Stimulated activated CD4-positive, alpha-beta T cell treated with anti-CD3 and anti-CD28 coated beads, Interleukin-4, amount 100 ng/mL, for 48 hours (primary cell): ENCODE data around the gene CASP10.

Source experiments
- DNase-seq, 2 donors: peaks; one replicate each; pipeline ENCODE4 v3.0.0-alpha.2; 2020; ENCODE audit warnings: low read depth in 2 of 2

CASP10 gene

GRCh38 chr2:201258666-201259615, 76.0 kb downstream of the CASP10 start:
- DNase-seq = no peak

GRCh38 chr2:201260302-201260800, 77.4 kb downstream of the CASP10 start, which contains the start of gene CASP8:
TSS of gene CASP8 (plus strand) at chr2:201260536. CDS start at chr2:201266487, 5,951 bp downstream.
- DNase-seq = no peak

- DNase-seq = peak in 1 of 2 donors; percentile 37
Measured at GRCh38 chr2:201261471-201261870, 78.5 kb downstream of the CASP10 start.

- no peak for DNase-seq
Measured at GRCh38 chr2:201261906-201262305, 79.0 kb downstream of the CASP10 start.

- DNase-seq = no peak
Measured at GRCh38 chr2:201262718-201263117, 79.8 kb downstream of the CASP10 start.

- no peak for DNase-seq
Measured at GRCh38 chr2:201263779-201264178, 80.8 kb downstream of the CASP10 start.

- DNase-seq = no peak
Measured at GRCh38 chr2:201264472-201265173, 81.7 kb downstream of the CASP10 start.

- DNase-seq = no peak
Measured at GRCh38 chr2:201266629-201267028, 83.7 kb downstream of the CASP10 start.

GRCh38 chr2:201267278-201268030, 84.5 kb downstream of the CASP10 start:
- no peak for DNase-seq

GRCh38 chr2:201269764-201270163, 86.8 kb downstream of the CASP10 start:
- DNase-seq = no peak

- DNase-seq = no peak
Measured at GRCh38 chr2:201270293-201271001, 87.5 kb downstream of the CASP10 start.

- no peak for DNase-seq
Measured at GRCh38 chr2:201271917-201272316, 89.0 kb downstream of the CASP10 start.

GRCh38 chr2:201273330-201273983, 90.5 kb downstream of the CASP10 start:
- DNase-seq = no peak

GRCh38 chr2:201275069-201275468, 92.1 kb downstream of the CASP10 start:
- no peak for DNase-seq

GRCh38 chr2:201275990-201276389, 93.0 kb downstream of the CASP10 start:
- DNase-seq = no peak

- DNase-seq = no peak
Measured at GRCh38 chr2:201276511-201276910, 93.6 kb downstream of the CASP10 start.
